NT2/D1 (cell line): ENCODE results near the gene GREM1.

Source experiments
- SUZ12 ChIP-seq: IDR thresholded peaks from 2 replicates; pipeline ENCODE4 v1.6.1; 2011; ENCODE audit not compliant: insufficient read length, insufficient read depth; ENCODE audit errors: extremely low read depth
- YY1 ChIP-seq: IDR thresholded peaks from 2 replicates; pipeline ENCODE4 v1.6.1; 2011; ENCODE audit not compliant: insufficient read length, insufficient read depth

DNA sequence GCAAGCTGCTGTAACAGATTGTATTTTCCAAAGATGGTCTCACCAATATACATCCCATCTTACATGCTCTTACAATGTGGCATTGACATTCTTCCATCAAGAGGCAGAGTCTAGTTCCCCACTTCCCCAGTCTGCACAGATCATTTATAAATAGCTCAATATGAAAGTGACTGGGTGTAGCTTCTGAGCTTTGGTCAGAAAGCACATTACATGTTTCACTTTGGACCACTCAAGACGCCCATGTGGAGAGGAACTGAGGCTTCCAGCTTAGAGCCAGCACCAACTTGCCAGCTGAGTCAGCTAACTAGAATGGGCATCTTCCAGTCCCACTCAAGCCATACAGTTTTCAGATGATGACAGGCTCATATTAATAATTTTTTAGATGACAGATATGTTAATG, 45.5 kb downstream of the GREM1 start:
- TF ChIP-seq YY1 (no peak), SUZ12 (no peak)
